Effector CD4-positive, alpha-beta T cell (primary cell): ENCODE measurements around the gene PRKAG2.

Experiments used
- DNase-seq: peaks from one replicate; pipeline ENCODE4 v3.0.0-alpha.2; 2020

PRKAG2 gene

GRCh38 chr7:151687523-151688235 lies 189.2 kb downstream of the PRKAG2 start:
- DNase-seq = no peak

- DNase-seq = no peak
These were observed 190.1 kb downstream of the PRKAG2 start for GRCh38 chr7:151686826-151687225.

GRCh38 chr7:151686016-151686766 lies 190.7 kb downstream of the PRKAG2 start:
- DNase-seq = no peak

GRCh38 chr7:151684408-151685175 lies 192.3 kb downstream of the PRKAG2 start:
- DNase-seq = no peak

GRCh38 chr7:151683615-151684407 lies 193.1 kb downstream of the PRKAG2 start:
- no peak for DNase-seq

GRCh38 chr7:151682831-151683614 lies 193.9 kb downstream of the PRKAG2 start:
- DNase-seq = no peak

GRCh38 chr7:151681726-151682125 lies 195.2 kb downstream of the PRKAG2 start:
- no peak for DNase-seq

- no peak for DNase-seq
These were observed 196.1 kb downstream of the PRKAG2 start for GRCh38 chr7:151680810-151681209.

- no peak for DNase-seq
These were observed 196.9 kb downstream of the PRKAG2 start for GRCh38 chr7:151679881-151680612.

- DNase-seq = no peak
These were observed 197.7 kb downstream of the PRKAG2 start for GRCh38 chr7:151679071-151679708.

- DNase-seq = no peak
These were observed 198.7 kb downstream of the PRKAG2 start for GRCh38 chr7:151678227-151678604.

GRCh38 chr7:151677581-151678226 lies 199.2 kb downstream of the PRKAG2 start:
- DNase-seq = no peak

GRCh38 chr7:151676759-151677158 lies 200.2 kb downstream of the PRKAG2 start:
- DNase-seq = no peak

GRCh38 chr7:151675196-151675920 lies 201.6 kb downstream of the PRKAG2 start:
- no peak for DNase-seq

GRCh38 chr7:151674161-151674920 lies 202.6 kb downstream of the PRKAG2 start:
- no peak for DNase-seq

GRCh38 chr7:151673216-151673615 lies 203.7 kb downstream of the PRKAG2 start:
- no peak for DNase-seq

GRCh38 chr7:151672716-151673115 lies 204.2 kb downstream of the PRKAG2 start:
- no peak for DNase-seq

GRCh38 chr7:151671514-151671913 lies 205.4 kb downstream of the PRKAG2 start:
- DNase-seq = no peak

GRCh38 chr7:151669762-151670161 lies 207.2 kb downstream of the PRKAG2 start:
- no peak for DNase-seq
